Mesenchymal stem cell (in vitro differentiated cells and primary cell): ENCODE measurements around the gene PLGRKT.

Experiments used
- DNase-seq: peaks from one replicate; pipeline ENCODE4 v3.0.0-alpha.2; 2013
- H2AFZ ChIP-seq: one replicate; pipeline ENCODE4 v1.6.1; 2013; ENCODE audit warnings: low read depth, mild to moderate bottlenecking, control low read depth, inconsistent platforms, low read length, moderate library complexity
- H2AK5ac ChIP-seq: 2 replicates; pipeline ENCODE4 v1.6.1; 2013; ENCODE audit warnings: low read length, moderate library complexity, mild to moderate bottlenecking, inconsistent platforms; ENCODE audit not compliant: severe bottlenecking
- H2BK120ac ChIP-seq: one replicate; pipeline ENCODE4 v1.6.1; 2013; ENCODE audit warnings: low read depth, mild to moderate bottlenecking, inconsistent platforms, low read length, moderate library complexity
- H2BK12ac ChIP-seq, 2 experiments: one replicate each; pipeline ENCODE4 v1.6.1; 2013; ENCODE audit warnings: inconsistent platforms in 2 of 2, low read length in 2 of 2, mild to moderate bottlenecking in 2 of 2, moderate library complexity in 2 of 2, control low read depth in 1 of 2
- H2BK15ac ChIP-seq: one replicate; pipeline ENCODE4 v1.6.1; 2013; ENCODE audit warnings: mild to moderate bottlenecking, low read depth, inconsistent platforms; ENCODE audit not compliant: poor library complexity, severe bottlenecking
- H2BK5ac ChIP-seq: 2 replicates; pipeline ENCODE4 v1.6.1; 2013; ENCODE audit warnings: low read depth, mild to moderate bottlenecking, low read length, control low read depth, inconsistent platforms; ENCODE audit not compliant: poor library complexity, severe bottlenecking
- H3K14ac ChIP-seq, 2 experiments: one replicate each; pipeline ENCODE4 v1.6.1; 2013; ENCODE audit warnings: inconsistent platforms in 2 of 2, low read length in 2 of 2, control low read depth in 1 of 2, mild to moderate bottlenecking in 1 of 2, moderate library complexity in 1 of 2
- H3K18ac ChIP-seq, 2 experiments: one replicate each; pipeline ENCODE4 v1.6.1; 2013; ENCODE audit warnings: inconsistent platforms in 2 of 2, low read length in 2 of 2, control low read depth in 1 of 2, low read depth in 1 of 2, mild to moderate bottlenecking in 1 of 2
- H3K23ac ChIP-seq, 2 experiments: one replicate each; pipeline ENCODE4 v1.6.1; 2013; ENCODE audit warnings: inconsistent platforms in 2 of 2, low read length in 2 of 2, mild to moderate bottlenecking in 2 of 2, moderate library complexity in 2 of 2, control low read depth in 1 of 2
- H3K27ac ChIP-seq: 2 replicates; pipeline ENCODE4 v1.5.1; 2013; ENCODE audit warnings: mild to moderate bottlenecking, moderate library complexity, low read length, control low read depth, inconsistent platforms; ENCODE audit not compliant: poor library complexity, severe bottlenecking
- H3K27me3 ChIP-seq, 2 experiments: 2 replicates each; pipeline versions ENCODE4 v1.6.1 to v1.7.0; 2013; ENCODE audit warnings: low read length in 2 of 2, mild to moderate bottlenecking in 2 of 2, moderate library complexity in 2 of 2, control low read depth in 1 of 2, inconsistent platforms in 1 of 2; ENCODE audit not compliant: control insufficient read depth in 1 of 2, insufficient read depth in 1 of 2
- H3K36me3 ChIP-seq, 2 experiments: 2 replicates each; pipeline versions ENCODE4 v1.6.1 to v1.7.0; 2013; ENCODE audit warnings: low read length in 2 of 2, control low read depth in 1 of 2, inconsistent platforms in 1 of 2, low read depth in 1 of 2, mild to moderate bottlenecking in 1 of 2; ENCODE audit not compliant: insufficient read depth in 2 of 2, control insufficient read depth in 1 of 2
- H3K4ac ChIP-seq, 2 experiments: one replicate each; pipeline ENCODE4 v1.6.1; 2013; ENCODE audit warnings: inconsistent platforms in 2 of 2, low read length in 2 of 2, mild to moderate bottlenecking in 2 of 2, moderate library complexity in 2 of 2, control low read depth in 1 of 2, low read depth in 1 of 2
- H3K4me1 ChIP-seq: 2 replicates; pipeline ENCODE4 v1.6.1; 2013; ENCODE audit warnings: low read depth, low read length, control low read depth; ENCODE audit not compliant: control insufficient read depth, insufficient read depth
- H3K4me2 ChIP-seq: 2 replicates; pipeline ENCODE4 v1.6.1; 2013; ENCODE audit warnings: low read length, mild to moderate bottlenecking, inconsistent platforms; ENCODE audit not compliant: poor library complexity, severe bottlenecking
- H3K4me3 ChIP-seq, 2 experiments: 2 replicates each; pipeline versions ENCODE4 v1.5.1 to v1.7.0; 2013; ENCODE audit warnings: low read length in 2 of 2, mild to moderate bottlenecking in 2 of 2, control low read depth in 1 of 2, low read depth in 1 of 2; ENCODE audit not compliant: insufficient read depth in 1 of 2
- H3K79me1 ChIP-seq: replicated peaks from 2 replicates; pipeline ENCODE4 v1.6.1; 2013; ENCODE audit warnings: mild to moderate bottlenecking, control low read depth, low read length, inconsistent platforms; ENCODE audit not compliant: poor library complexity, severe bottlenecking
- H3K9ac ChIP-seq: 2 replicates; pipeline ENCODE4 v1.7.0; 2013; ENCODE audit warnings: mild to moderate bottlenecking, low read length, moderate library complexity
- H3K9me3 ChIP-seq: 2 replicates; pipeline ENCODE4 v1.7.0; 2013; ENCODE audit warnings: mild to moderate bottlenecking, low read length; ENCODE audit not compliant: control insufficient read depth
- H4K8ac ChIP-seq: one replicate; pipeline ENCODE4 v1.6.1; 2013; ENCODE audit warnings: inconsistent platforms, mild to moderate bottlenecking, low read length, moderate library complexity
- H4K91ac ChIP-seq: one replicate; pipeline ENCODE4 v1.6.1; 2013; ENCODE audit warnings: mild to moderate bottlenecking, low read length, inconsistent platforms
- WGBS: methylation state at CpG from one replicate; pipeline ENCODE4 v1.1.7; 2013; ENCODE audit warnings: mixed read lengths; 5-methylcytosine and 5-hydroxymethylcytosine counted together

Gene PLGRKT

GRCh38 chr9:5453673-5454072 lies 15.9 kb upstream of the PLGRKT start:
- H3K9me3 ChIP-seq = no peaks in the 10 kb centered on the region

GRCh38 chr9:5453004-5453403 lies 15.3 kb upstream of the PLGRKT start:
- DNase-seq = no peak
- no peak overlapping the region for H3K9ac ChIP-seq
- no peak overlapping the region for H3K4ac ChIP-seq
- no peak overlapping the region for H2BK12ac ChIP-seq
- H2BK120ac ChIP-seq = no peak overlapping the region
- H4K8ac ChIP-seq = no peak overlapping the region
- H3K27me3 ChIP-seq = no peaks in the 10 kb centered on the region
- H3K36me3 ChIP-seq = no peaks in the 10 kb centered on the region
- H3K18ac ChIP-seq = no peak overlapping the region
- no peak overlapping the region for H3K4me3 ChIP-seq
- no peak overlapping the region for H4K91ac ChIP-seq
- H3K27ac ChIP-seq = no peak overlapping the region
- H2BK15ac ChIP-seq = no peak overlapping the region
- H3K4me1 ChIP-seq = peaks cover 2% of the 10 kb centered on the region
- no peak overlapping the region for H2AFZ ChIP-seq
- no peak overlapping the region for H3K23ac ChIP-seq
- H3K14ac ChIP-seq = no peak overlapping the region
- H2BK5ac ChIP-seq = no peak overlapping the region
- H3K4me2 ChIP-seq = no peak overlapping the region
- peaks cover 2% of the 10 kb centered on the region for H3K79me1 ChIP-seq
- H2AK5ac ChIP-seq = no peak overlapping the region
- no CpG with 5 or more reads among the region's 2 CpGs for WGBS
- no peaks in the 10 kb centered on the region for H3K9me3 ChIP-seq

More at GRCh38 chr9:5453673-5454072, 15.9 kb upstream of the PLGRKT start:
- Histone ChIP-seq H3K18ac (no peak overlapping the region), H2BK12ac (no peak overlapping the region), H3K4me2 (no peak overlapping the region), H3K27me3 (no peaks in the 10 kb centered on the region), H3K14ac (no peak overlapping the region), H3K4ac (no peak overlapping the region), H2BK15ac (no peak overlapping the region), H2BK120ac (no peak overlapping the region), H3K79me1 (peaks cover 2% of the 10 kb centered on the region), H3K4me3 (no peak overlapping the region), H3K9ac (no peak overlapping the region), H2AK5ac (no peak overlapping the region), H3K4me1 (peaks cover 2% of the 10 kb centered on the region), H2AFZ (no peak overlapping the region), H3K27ac (no peak overlapping the region), H4K91ac (no peak overlapping the region), H2BK5ac (no peak overlapping the region), H3K36me3 (no peaks in the 10 kb centered on the region), H4K8ac (no peak overlapping the region), H3K23ac (no peak overlapping the region)
- DNase-seq = peak; percentile 15
- 22% methylated on average over 1 of the region's 2 CpGs for WGBS

- Histone ChIP-seq H3K4ac (no peak overlapping the region), H2AK5ac (no peak overlapping the region), H3K4me1 (peaks cover 2% of the 10 kb centered on the region), H3K36me3 (no peaks in the 10 kb centered on the region), H2AFZ (no peak overlapping the region), H2BK120ac (no peak overlapping the region), H3K4me2 (no peak overlapping the region), H3K27ac (no peak overlapping the region), H3K9ac (no peak overlapping the region), H3K4me3 (no peak overlapping the region), H4K91ac (no peak overlapping the region), H2BK15ac (no peak overlapping the region), H4K8ac (no peak overlapping the region), H2BK12ac (no peak overlapping the region), H3K23ac (no peak overlapping the region), H2BK5ac (no peak overlapping the region), H3K9me3 (no peaks in the 10 kb centered on the region), H3K14ac (no peak overlapping the region), H3K27me3 (no peaks in the 10 kb centered on the region), H3K18ac (no peak overlapping the region), H3K79me1 (peaks cover 2% of the 10 kb centered on the region)
- no peak for DNase-seq
- WGBS = no CpG with 5 or more reads among the region's 1 CpG
Observed at GRCh38 chr9:5452286-5452609, 14.5 kb upstream of the PLGRKT start.

- Histone ChIP-seq H2BK120ac (peak within 1 kb of the TSS; percentile 52), H3K9ac (peak within 1 kb of the TSS; percentile 91), H4K91ac (no peak within 1 kb of the TSS), H3K79me1 (peaks cover 2% of the 10 kb centered on the region), H3K36me3 (no peaks in the 10 kb centered on the region), H3K18ac (peak within 1 kb of the TSS in 1 of 2 experiments; percentile 43), H2BK12ac (no peak within 1 kb of the TSS), H3K4ac (no peak within 1 kb of the TSS), H2BK15ac (no peak within 1 kb of the TSS), H2BK5ac (no peak within 1 kb of the TSS), H3K4me1 (peaks cover 3% of the 10 kb centered on the region), H3K9me3 (no peaks in the 10 kb centered on the region), H2AK5ac (peak within 1 kb of the TSS; percentile 35), H3K23ac (no peak within 1 kb of the TSS), H3K4me2 (peak within 1 kb of the TSS; percentile 70), H3K14ac (no peak within 1 kb of the TSS), H3K4me3 (peak within 1 kb of the TSS; percentile 49 to 84), H2AFZ (no peak within 1 kb of the TSS), H4K8ac (peak within 1 kb of the TSS; percentile 63), H3K27ac (peak within 1 kb of the TSS; percentile 51), H3K27me3 (no peaks in the 10 kb centered on the region)
- WGBS = 4% methylated on average over 30 of the region's 36 CpGs
- DNase-seq = peak; percentile 93
Observed at GRCh38 chr9:5450359-5451091, 12.8 kb upstream of the PLGRKT start, which contains the start of gene CD274. TSS of gene CD274 (plus strand) at chr9:5450542. CDS start at chr9:5456114, 5,572 bp downstream.
